GM19463 (cell line): ENCODE results near the gene NREP.
"Not testable (repeated sequence)": the region's sequence is repeated elsewhere in the genome, so short reads cannot be mapped to it uniquely, and the experiment has no call there.

ENCODE experiments used
- ATAC-seq: cut with Tn5 transposase; IDR thresholded peaks from one replicate; pipeline ENCODE4 v1.9.1; 2021; ENCODE audit warnings: mild to moderate bottlenecking, moderate library complexity; ENCODE audit not compliant: unreplicated experiment

The NREP gene

GRCh38 chr5:111741278-111741677 lies 15.7 kb downstream of the NREP start:
- ATAC-seq: no peak

GRCh38 chr5:111739416-111739815 lies 17.6 kb downstream of the NREP start:
- ATAC-seq: no peak

GRCh38 chr5:111738118-111738517 lies 18.9 kb downstream of the NREP start:
- no peak for ATAC-seq

GRCh38 chr5:111737716-111738115 lies 19.3 kb downstream of the NREP start:
- ATAC-seq: no peak

GRCh38 chr5:111735583-111736270 lies 21.3 kb downstream of the NREP start:
- ATAC-seq: peak; percentile 58

GRCh38 chr5:111734597-111734996 lies 22.4 kb downstream of the NREP start:
- ATAC-seq: no peak

- ATAC-seq: no peak
Measured at GRCh38 chr5:111734013-111734412, 23.0 kb downstream of the NREP start.

GRCh38 chr5:111733571-111733970 lies 23.4 kb downstream of the NREP start:
- no peak for ATAC-seq

GRCh38 chr5:111731638-111732037 lies 25.4 kb downstream of the NREP start:
- ATAC-seq: no peak

- ATAC-seq: no peak
Measured at GRCh38 chr5:111730659-111731382, 26.2 kb downstream of the NREP start.

GRCh38 chr5:111728941-111729340 lies 28.1 kb downstream of the NREP start:
- no peak for ATAC-seq

- ATAC-seq: no peak
Measured at GRCh38 chr5:111726986-111727385, 30.0 kb downstream of the NREP start.

- no peak for ATAC-seq
Measured at GRCh38 chr5:111722140-111722539, 34.9 kb downstream of the NREP start.

- no peak for ATAC-seq
Measured at GRCh38 chr5:111720333-111720890, 36.6 kb downstream of the NREP start.

- no peak for ATAC-seq
Measured at GRCh38 chr5:111719773-111720172, 37.2 kb downstream of the NREP start.

GRCh38 chr5:111716789-111717188 lies 40.2 kb downstream of the NREP start:
- ATAC-seq: not testable (repeated sequence)

- ATAC-seq: no peak
Measured at GRCh38 chr5:111707630-111708164, 49.3 kb downstream of the NREP start.

GRCh38 chr5:111706345-111706744 lies 50.6 kb downstream of the NREP start:
- ATAC-seq: no peak

- peak; percentile 45 for ATAC-seq
Measured at GRCh38 chr5:111704452-111705085, 52.4 kb downstream of the NREP start.

- ATAC-seq: peak; percentile 94
Measured at GRCh38 chr5:111703662-111704061, 53.3 kb downstream of the NREP start.

- ATAC-seq: no peak
Measured at GRCh38 chr5:111699976-111700375, 57.0 kb downstream of the NREP start.
